Neuronal stem cell (in vitro differentiated cells): ENCODE data around the gene ERGIC2.

ENCODE experiments used
- DNase-seq: peaks from one replicate; pipeline ENCODE4 v3.0.0-alpha.2; 2013; ENCODE audit warnings: low spot score
- H2AFZ ChIP-seq: one replicate; pipeline ENCODE4 v1.6.1; 2013; ENCODE audit warnings: mild to moderate bottlenecking, low read length, inconsistent platforms
- H2AK5ac ChIP-seq: 2 replicates; pipeline ENCODE4 v1.6.1; 2013; ENCODE audit warnings: low read depth, mild to moderate bottlenecking, inconsistent platforms, low read length, moderate library complexity, mixed read lengths
- H2BK120ac ChIP-seq: 2 replicates; pipeline ENCODE4 v1.6.1; 2013; ENCODE audit warnings: low read depth, mild to moderate bottlenecking, inconsistent platforms, low read length, moderate library complexity, mixed read lengths
- H2BK12ac ChIP-seq: one replicate; pipeline ENCODE4 v1.6.1; 2013; ENCODE audit warnings: low read length, inconsistent platforms
- H2BK15ac ChIP-seq: 2 replicates; pipeline ENCODE4 v1.6.1; 2013; ENCODE audit warnings: mild to moderate bottlenecking, low read length, inconsistent platforms, mixed read lengths
- H2BK5ac ChIP-seq: one replicate; pipeline ENCODE4 v1.6.1; 2013; ENCODE audit warnings: inconsistent platforms, mild to moderate bottlenecking, low read length, moderate library complexity
- H3K14ac ChIP-seq: one replicate; pipeline ENCODE4 v1.6.1; 2013; ENCODE audit warnings: low read length, inconsistent platforms
- H3K18ac ChIP-seq: 2 replicates; pipeline ENCODE4 v1.6.1; 2013; ENCODE audit warnings: low read length, inconsistent platforms
- H3K23ac ChIP-seq: 2 replicates; pipeline ENCODE4 v1.6.1; 2013; ENCODE audit warnings: low read depth, mild to moderate bottlenecking, mixed read lengths, low read length, inconsistent platforms; ENCODE audit not compliant: poor library complexity
- H3K27ac ChIP-seq: replicated peaks from 3 replicates; pipeline ENCODE4 v1.5.1; 2013; ENCODE audit warnings: low read length, inconsistent platforms
- H3K27me3 ChIP-seq, 3 experiments: 2 replicates each; pipeline ENCODE4 v1.6.1; 2013; ENCODE audit warnings: low read length in 3 of 3, mild to moderate bottlenecking in 2 of 3, inconsistent platforms in 1 of 3, low read depth in 1 of 3, mixed read lengths in 1 of 3, moderate library complexity in 1 of 3; ENCODE audit not compliant: control insufficient read depth in 3 of 3, insufficient read depth in 3 of 3
- H3K36me3 ChIP-seq, 2 donors: replicated peaks in 1 of 2; 2 replicates each; pipeline ENCODE4 v1.6.1; 2013; ENCODE audit warnings: low read length in 2 of 2; ENCODE audit not compliant: control insufficient read depth in 2 of 2, insufficient read depth in 2 of 2
- H3K4ac ChIP-seq: 2 replicates; pipeline ENCODE4 v1.6.1; 2013; ENCODE audit warnings: inconsistent platforms, mild to moderate bottlenecking, low read length, moderate library complexity
- H3K4me1 ChIP-seq, 2 donors: 1 replicate in 1 of 2; 2 replicates in 1 of 2; pipeline ENCODE4 v1.6.1; 2013; ENCODE audit warnings: low read length in 2 of 2, low read depth in 1 of 2; ENCODE audit not compliant: control insufficient read depth in 2 of 2, insufficient read depth in 1 of 2
- H3K4me2 ChIP-seq: one replicate; pipeline ENCODE4 v1.6.1; 2013; ENCODE audit warnings: mild to moderate bottlenecking, low read length, inconsistent platforms; ENCODE audit not compliant: insufficient read depth, poor library complexity, severe bottlenecking
- H3K4me3 ChIP-seq, 2 donors: 2 replicates each; pipeline ENCODE4 v1.5.1; 2013; ENCODE audit warnings: low read length in 2 of 2, mild to moderate bottlenecking in 2 of 2, inconsistent platforms in 1 of 2, moderate library complexity in 1 of 2
- H3K79me1 ChIP-seq: one replicate; pipeline ENCODE4 v1.6.1; 2013; ENCODE audit warnings: low read depth, mild to moderate bottlenecking, inconsistent platforms, low read length, moderate library complexity
- H3K9ac ChIP-seq: one replicate; pipeline ENCODE4 v1.6.1; 2013; ENCODE audit warnings: mild to moderate bottlenecking, low read depth, low read length, inconsistent platforms; ENCODE audit not compliant: poor library complexity
- H3K9me3 ChIP-seq, 2 donors: replicated peaks in 1 of 2; 2 replicates each; pipeline versions ENCODE3 to v1.6.1; 2013; ENCODE audit warnings: low read length in 2 of 2, mild to moderate bottlenecking in 2 of 2, inconsistent platforms in 1 of 2, low read depth in 1 of 2, mixed read lengths in 1 of 2, moderate library complexity in 1 of 2; ENCODE audit not compliant: control insufficient read depth in 2 of 2, insufficient read depth in 1 of 2
- H4K8ac ChIP-seq: one replicate; pipeline ENCODE4 v1.6.1; 2013; ENCODE audit warnings: low read depth, mild to moderate bottlenecking, inconsistent platforms, low read length, moderate library complexity
- H4K91ac ChIP-seq: one replicate; pipeline ENCODE4 v1.6.1; 2013; ENCODE audit warnings: low read length, low read depth, mild to moderate bottlenecking, inconsistent platforms; ENCODE audit not compliant: poor library complexity
- WGBS, 2 donors: extraction: QIAGEN DNeasy Blood & Tissue Kit; methylation state at CpG; one replicate each; pipeline ENCODE4 v1.1.7; 2013; ENCODE audit warnings: missing lambda C conversion rate in 2 of 2, mixed read lengths in 1 of 2; ENCODE audit not compliant: insufficient read length in 2 of 2, insufficient replicate concordance in 1 of 2; ENCODE audit errors: extremely low coverage in 2 of 2; 5-methylcytosine and 5-hydroxymethylcytosine counted together

ERGIC2 gene

GRCh38 chr12:29316752-29317151, 64.2 kb downstream of the ERGIC2 start:
- H2BK12ac ChIP-seq = no peak overlapping the region
- H2AFZ ChIP-seq = no peak overlapping the region
- H3K9ac ChIP-seq = no peak overlapping the region
- H3K23ac ChIP-seq = no peak overlapping the region
- H2BK5ac ChIP-seq = no peak overlapping the region
- H3K9me3 ChIP-seq = no peaks in the 10 kb centered on the region
- WGBS, 2 donors = no CpG with 5 or more reads among the region's 4 CpGs
- H3K27ac ChIP-seq = no peak overlapping the region
- H2BK120ac ChIP-seq = no peak overlapping the region
- no peaks in the 10 kb centered on the region for H3K79me1 ChIP-seq
- no peak overlapping the region for H3K14ac ChIP-seq
- no peak overlapping the region for H3K18ac ChIP-seq
- no peak for DNase-seq
- no peak overlapping the region for H3K4me3 ChIP-seq
- H4K91ac ChIP-seq = no peak overlapping the region
- no peak overlapping the region for H3K4ac ChIP-seq
- H2BK15ac ChIP-seq = no peak overlapping the region
- no peak overlapping the region for H2AK5ac ChIP-seq
- peaks cover 0 to 2% of the 10 kb centered on the region in 2 donors for H3K36me3 ChIP-seq
- peaks cover 0 to 10% of the 10 kb centered on the region in 2 donors for H3K4me1 ChIP-seq
- no peak overlapping the region for H3K4me2 ChIP-seq
- no peak overlapping the region for H4K8ac ChIP-seq
- H3K27me3 ChIP-seq = no peaks in the 10 kb centered on the region

- Histone ChIP-seq H3K18ac (no peak overlapping the region), H2BK12ac (no peak overlapping the region), H3K4me2 (no peak overlapping the region), H2AK5ac (no peak overlapping the region), H2BK5ac (no peak overlapping the region), H2BK120ac (no peak overlapping the region), H3K4me3 (no peak overlapping the region), H4K91ac (no peak overlapping the region), H3K23ac (no peak overlapping the region), H3K27me3 (no peaks in the 10 kb centered on the region), H3K79me1 (no peaks in the 10 kb centered on the region), H2BK15ac (no peak overlapping the region), H4K8ac (no peak overlapping the region), H3K4me1 (peaks cover 0 to 10% of the 10 kb centered on the region in 2 donors), H3K36me3 (peaks cover 0 to 2% of the 10 kb centered on the region in 2 donors), H2AFZ (no peak overlapping the region), H3K9ac (no peak overlapping the region), H3K9me3 (no peaks in the 10 kb centered on the region), H3K27ac (no peak overlapping the region), H3K4ac (no peak overlapping the region), H3K14ac (no peak overlapping the region)
- no peak for DNase-seq
- WGBS, 2 donors = no CpG with 5 or more reads among the region's 2 CpGs
These were observed 66.6 kb downstream of the ERGIC2 start for GRCh38 chr12:29314416-29314815.

- H3K4me2 ChIP-seq = no peak overlapping the region
- H3K9me3 ChIP-seq = no peaks in the 10 kb centered on the region
- no peak overlapping the region for H3K4ac ChIP-seq
- no peak overlapping the region for H3K9ac ChIP-seq
- no peaks in the 10 kb centered on the region for H3K27me3 ChIP-seq
- peaks cover 0 to 4% of the 10 kb centered on the region in 2 donors for H3K4me1 ChIP-seq
- no peak for DNase-seq
- H3K18ac ChIP-seq = no peak overlapping the region
- H2BK12ac ChIP-seq = no peak overlapping the region
- H2AK5ac ChIP-seq = no peak overlapping the region
- H3K23ac ChIP-seq = no peak overlapping the region
- no peak overlapping the region for H3K14ac ChIP-seq
- WGBS, 2 donors = no CpG with 5 or more reads among the region's 4 CpGs
- no peak overlapping the region for H3K4me3 ChIP-seq
- no peak overlapping the region for H2AFZ ChIP-seq
- H2BK120ac ChIP-seq = no peak overlapping the region
- H3K27ac ChIP-seq = no peak overlapping the region
- no peak overlapping the region for H2BK5ac ChIP-seq
- no peaks in the 10 kb centered on the region for H3K79me1 ChIP-seq
- H4K8ac ChIP-seq = no peak overlapping the region
- H2BK15ac ChIP-seq = no peak overlapping the region
- H3K36me3 ChIP-seq = no peaks in the 10 kb centered on the region
- H4K91ac ChIP-seq = no peak overlapping the region
These were observed 70.1 kb downstream of the ERGIC2 start for GRCh38 chr12:29310899-29311298.

GRCh38 chr12:29309320-29309902, 71.6 kb downstream of the ERGIC2 start:
- no peak for DNase-seq
- H3K14ac ChIP-seq = no peak overlapping the region
- H2BK5ac ChIP-seq = no peak overlapping the region
- H4K8ac ChIP-seq = no peak overlapping the region
- no peaks in the 10 kb centered on the region for H3K4me1 ChIP-seq
- H2BK12ac ChIP-seq = no peak overlapping the region
- no peaks in the 10 kb centered on the region for H3K36me3 ChIP-seq
- no peak overlapping the region for H2BK120ac ChIP-seq
- no peak overlapping the region for H3K23ac ChIP-seq
- no peaks in the 10 kb centered on the region for H3K9me3 ChIP-seq
- no peak overlapping the region for H3K9ac ChIP-seq
- WGBS, 2 donors = no CpG with 5 or more reads among the region's 4 CpGs
- no peaks in the 10 kb centered on the region for H3K27me3 ChIP-seq
- H2BK15ac ChIP-seq = no peak overlapping the region
- no peak overlapping the region for H3K18ac ChIP-seq
- no peak overlapping the region for H3K4ac ChIP-seq
- H3K27ac ChIP-seq = no peak overlapping the region
- H4K91ac ChIP-seq = no peak overlapping the region
- no peak overlapping the region for H3K4me3 ChIP-seq
- H2AFZ ChIP-seq = no peak overlapping the region
- no peak overlapping the region for H3K4me2 ChIP-seq
- no peak overlapping the region for H2AK5ac ChIP-seq
- no peaks in the 10 kb centered on the region for H3K79me1 ChIP-seq
